ENCODE measurements around the gene SUPT3H.

DNA sequence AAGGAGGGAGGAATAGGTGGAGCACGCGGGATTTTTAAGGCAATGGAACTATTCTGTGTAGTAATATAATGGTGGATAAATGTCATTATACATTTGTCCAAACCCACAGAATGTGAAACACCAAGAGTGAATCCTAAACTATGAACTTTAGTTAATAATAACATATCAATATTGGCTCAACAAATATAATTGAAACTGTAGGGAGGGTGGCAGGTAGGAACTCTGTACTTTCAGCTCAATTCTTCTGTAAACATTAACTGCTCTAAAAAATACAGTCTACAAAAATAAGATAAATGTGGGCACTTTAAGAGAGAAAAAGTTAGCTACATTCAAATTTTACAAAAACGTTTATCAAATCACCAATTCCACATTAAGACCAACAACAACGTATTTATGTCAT lies 186.3 kb downstream of the SUPT3H start:
- TF ChIP-seq, protein P1, sequence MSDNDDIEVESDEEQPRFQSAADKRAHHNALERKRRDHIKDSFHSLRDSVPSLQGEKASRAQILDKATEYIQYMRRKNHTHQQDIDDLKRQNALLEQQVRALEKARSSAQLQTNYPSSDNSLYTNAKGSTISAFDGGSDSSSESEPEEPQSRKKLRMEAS (IDR thresholded peaks at IDR 0.05): no peak
- TF ChIP-seq, protein P2, sequence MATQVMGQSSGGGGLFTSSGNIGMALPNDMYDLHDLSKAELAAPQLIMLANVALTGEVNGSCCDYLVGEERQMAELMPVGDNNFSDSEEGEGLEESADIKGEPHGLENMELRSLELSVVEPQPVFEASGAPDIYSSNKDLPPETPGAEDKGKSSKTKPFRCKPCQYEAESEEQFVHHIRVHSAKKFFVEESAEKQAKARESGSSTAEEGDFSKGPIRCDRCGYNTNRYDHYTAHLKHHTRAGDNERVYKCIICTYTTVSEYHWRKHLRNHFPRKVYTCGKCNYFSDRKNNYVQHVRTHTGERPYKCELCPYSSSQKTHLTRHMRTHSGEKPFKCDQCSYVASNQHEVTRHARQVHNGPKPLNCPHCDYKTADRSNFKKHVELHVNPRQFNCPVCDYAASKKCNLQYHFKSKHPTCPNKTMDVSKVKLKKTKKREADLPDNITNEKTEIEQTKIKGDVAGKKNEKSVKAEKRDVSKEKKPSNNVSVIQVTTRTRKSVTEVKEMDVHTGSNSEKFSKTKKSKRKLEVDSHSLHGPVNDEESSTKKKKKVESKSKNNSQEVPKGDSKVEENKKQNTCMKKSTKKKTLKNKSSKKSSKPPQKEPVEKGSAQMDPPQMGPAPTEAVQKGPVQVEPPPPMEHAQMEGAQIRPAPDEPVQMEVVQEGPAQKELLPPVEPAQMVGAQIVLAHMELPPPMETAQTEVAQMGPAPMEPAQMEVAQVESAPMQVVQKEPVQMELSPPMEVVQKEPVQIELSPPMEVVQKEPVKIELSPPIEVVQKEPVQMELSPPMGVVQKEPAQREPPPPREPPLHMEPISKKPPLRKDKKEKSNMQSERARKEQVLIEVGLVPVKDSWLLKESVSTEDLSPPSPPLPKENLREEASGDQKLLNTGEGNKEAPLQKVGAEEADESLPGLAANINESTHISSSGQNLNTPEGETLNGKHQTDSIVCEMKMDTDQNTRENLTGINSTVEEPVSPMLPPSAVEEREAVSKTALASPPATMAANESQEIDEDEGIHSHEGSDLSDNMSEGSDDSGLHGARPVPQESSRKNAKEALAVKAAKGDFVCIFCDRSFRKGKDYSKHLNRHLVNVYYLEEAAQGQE (IDR thresholded peaks at IDR 0.05; ENCODE audit: low read depth): no peak
- TF ChIP-seq TAF1 (IDR thresholded peaks at IDR 0.05; ENCODE audit: low read depth): no peak
- no peak for TF ChIP-seq TCF12 (IDR thresholded peaks at IDR 0.05; ENCODE audit: low read depth)
- TF ChIP-seq FOXM1 (IDR thresholded peaks at IDR 0.05; ENCODE audit: borderline replicate concordance, low read depth): no peak
